Fibroblast of lung (primary cell): ENCODE measurements around the gene BRI3BP. TPM values are rescaled to one million over a fixed set of nuclear protein-coding genes. Genes with fewer than 3 reads are reported as not detected.

Experiments
- DNase-seq, 2 donors: peaks; one replicate each; pipeline versions ENCODE4 v3.0.0 to v3.0.0-alpha.2; 2010; ENCODE audit warnings: low read depth in 2 of 2
- H2AFZ ChIP-seq: 2 replicates; pipeline ENCODE4 v1.5.1; 2012; ENCODE audit warnings: low read length, control low read depth, inconsistent platforms
- H3K27ac ChIP-seq: 2 replicates; pipeline ENCODE4 v1.5.1; 2011; ENCODE audit warnings: low read length, control low read depth; ENCODE audit not compliant: insufficient read depth
- H3K27me3 ChIP-seq: 2 replicates; pipeline ENCODE4 v1.5.1; 2011; ENCODE audit warnings: mild to moderate bottlenecking, low read length; ENCODE audit not compliant: control insufficient read depth, insufficient read depth
- H3K36me3 ChIP-seq: 2 replicates; pipeline ENCODE4 v1.5.1; 2011; ENCODE audit warnings: low read length; ENCODE audit not compliant: control insufficient read depth, insufficient read depth
- H3K4me1 ChIP-seq: 2 replicates; pipeline ENCODE4 v1.5.1; 2011; ENCODE audit warnings: low read length; ENCODE audit not compliant: control insufficient read depth, insufficient read depth; ENCODE audit errors: extremely low read depth
- H3K4me2 ChIP-seq: 2 replicates; pipeline ENCODE4 v1.5.1; 2011; ENCODE audit warnings: low read length, control low read depth; ENCODE audit not compliant: insufficient read depth; ENCODE audit errors: extremely low read depth
- H3K4me3 ChIP-seq, 4 experiments: fragments of 200-600 bp in 1 of 4; sonication (generic) in 1 of 4; replicated peaks in 1 of 4; 2 replicates each; pipeline ENCODE4 v1.5.1; 2011 to 2016; ENCODE audit warnings: low read length in 4 of 4, low read depth in 3 of 4, mild to moderate bottlenecking in 3 of 4, control low read depth in 2 of 4, inconsistent platforms in 1 of 4, mixed read lengths in 1 of 4; ENCODE audit not compliant: insufficient read depth in 1 of 4; ENCODE audit errors: control extremely low read depth in 1 of 4
- H3K79me2 ChIP-seq: 2 replicates; pipeline ENCODE4 v1.5.1; 2012; ENCODE audit warnings: mild to moderate bottlenecking, low read length, inconsistent platforms; ENCODE audit not compliant: control insufficient read depth, insufficient read depth
- H3K9ac ChIP-seq: 2 replicates; pipeline ENCODE4 v1.5.1; 2011; ENCODE audit warnings: mild to moderate bottlenecking, low read length, control low read depth; ENCODE audit not compliant: insufficient read depth
- H3K9me3 ChIP-seq: 2 replicates; pipeline ENCODE4 v1.5.1; 2012; ENCODE audit warnings: low read depth, low read length; ENCODE audit not compliant: control insufficient read depth, insufficient read depth
- H4K20me1 ChIP-seq: 2 replicates; pipeline ENCODE4 v1.5.1; 2011; ENCODE audit warnings: low read length; ENCODE audit not compliant: control insufficient read depth, insufficient read depth; ENCODE audit errors: extremely low read depth
- EZH2 ChIP-seq: IDR thresholded peaks from 2 replicates; pipeline ENCODE4 v1.5.1; 2012; ENCODE audit warnings: low read length, control low read depth, mild to moderate bottlenecking; ENCODE audit errors: missing control alignments
- polyA plus RNA-seq, 2 donors: library from polyadenylated mRNA; depleted of rRNA in 1 of 2; stranded (reverse) in 1 of 2; unstranded in 1 of 2; fragments of >200 nt; gene quantifications; 2 replicates each; pipeline ENCODE4 v1.2.1, GENCODE V29; 2011 to 2012; ENCODE audit warnings: missing spikeins in 1 of 2
- total RNA-seq: library from RNA; depleted of rRNA; stranded (reverse); fragments of >200 nt; gene quantifications from 2 replicates; pipeline ENCODE4 v1.2.1, GENCODE V29; 2014
- TF ChIP-seq, protein P1 (sequence below), 2 donors: IDR thresholded peaks in 1 of 2; conservative IDR thresholded peaks in 1 of 2; 1 replicate in 1 of 2; 2 replicates in 1 of 2; pipeline ENCODE4 v1.5.1; 2011 to 2012; ENCODE audit warnings: low read length in 2 of 2, control low read depth in 1 of 2, inconsistent platforms in 1 of 2, low read depth in 1 of 2, mild to moderate bottlenecking in 1 of 2

The BRI3BP gene
- total and polyA plus RNA-seq, 2 donors (not counting 1 experiment from before 2014, with no cell fraction given), result 2.3 to 2.5 TPM

- H2AFZ ChIP-seq, result no peak overlapping the region
Measured at GRCh38 chr12:125017801-125018200, 24.4 kb downstream of the BRI3BP start.

DNA sequence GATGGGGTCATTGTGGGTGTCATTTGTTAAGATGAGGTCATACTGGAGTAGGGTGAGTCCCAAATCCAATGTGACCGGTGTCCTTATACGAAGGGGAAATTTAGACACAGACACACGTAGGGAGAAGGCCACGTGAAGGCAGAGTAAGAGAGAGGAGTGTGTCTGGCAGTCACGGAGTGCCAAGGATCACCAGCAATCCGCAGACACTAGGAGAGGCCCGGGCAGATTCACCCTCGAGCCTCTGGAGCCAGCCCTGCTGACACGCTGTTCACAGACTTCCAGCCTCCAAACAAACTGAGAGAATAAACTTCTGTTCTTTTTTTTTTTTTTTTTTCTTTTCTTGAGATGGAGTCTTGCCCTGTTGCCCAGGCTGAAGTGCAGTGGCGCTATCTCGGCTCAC is 24.9 kb downstream of the BRI3BP start:
- Histone ChIP-seq H3K79me2 (no peaks in the 10 kb centered on the region), H3K27ac (no peak overlapping the region), H3K4me2 (no peak overlapping the region), H3K4me1 (no peaks in the 10 kb centered on the region), H3K36me3 (no peaks in the 10 kb centered on the region), H4K20me1 (no peaks in the 10 kb centered on the region), H3K27me3 (no peaks in the 10 kb centered on the region), H2AFZ (no peak overlapping the region), H3K9me3 (no peaks in the 10 kb centered on the region), H3K9ac (no peak overlapping the region), H3K4me3 (no peak overlapping the region)
- TF ChIP-seq EZH2, result no peak
- TF ChIP-seq, protein P1, sequence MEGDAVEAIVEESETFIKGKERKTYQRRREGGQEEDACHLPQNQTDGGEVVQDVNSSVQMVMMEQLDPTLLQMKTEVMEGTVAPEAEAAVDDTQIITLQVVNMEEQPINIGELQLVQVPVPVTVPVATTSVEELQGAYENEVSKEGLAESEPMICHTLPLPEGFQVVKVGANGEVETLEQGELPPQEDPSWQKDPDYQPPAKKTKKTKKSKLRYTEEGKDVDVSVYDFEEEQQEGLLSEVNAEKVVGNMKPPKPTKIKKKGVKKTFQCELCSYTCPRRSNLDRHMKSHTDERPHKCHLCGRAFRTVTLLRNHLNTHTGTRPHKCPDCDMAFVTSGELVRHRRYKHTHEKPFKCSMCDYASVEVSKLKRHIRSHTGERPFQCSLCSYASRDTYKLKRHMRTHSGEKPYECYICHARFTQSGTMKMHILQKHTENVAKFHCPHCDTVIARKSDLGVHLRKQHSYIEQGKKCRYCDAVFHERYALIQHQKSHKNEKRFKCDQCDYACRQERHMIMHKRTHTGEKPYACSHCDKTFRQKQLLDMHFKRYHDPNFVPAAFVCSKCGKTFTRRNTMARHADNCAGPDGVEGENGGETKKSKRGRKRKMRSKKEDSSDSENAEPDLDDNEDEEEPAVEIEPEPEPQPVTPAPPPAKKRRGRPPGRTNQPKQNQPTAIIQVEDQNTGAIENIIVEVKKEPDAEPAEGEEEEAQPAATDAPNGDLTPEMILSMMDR (conservative IDR thresholded peaks at IDR 0.05 in 1 of 2, IDR thresholded peaks at IDR 0.05 in 1 of 2; ENCODE audit: low read depth in 1 of 2, low read length in 2 of 2), result no peak
- DNase-seq, result no peak

More at GRCh38 chr12:125017801-125018200, 24.4 kb downstream of the BRI3BP start:
- no peaks in the 10 kb centered on the region for H3K36me3 ChIP-seq
- H3K79me2 ChIP-seq, result no peaks in the 10 kb centered on the region
- H3K4me1 ChIP-seq, result no peaks in the 10 kb centered on the region
- H3K4me2 ChIP-seq, result no peak overlapping the region
- no peaks in the 10 kb centered on the region for H3K9me3 ChIP-seq
- no peak overlapping the region for H3K9ac ChIP-seq
- no peaks in the 10 kb centered on the region for H4K20me1 ChIP-seq
- no peak for DNase-seq
- no peak overlapping the region for H3K27ac ChIP-seq
- no peak overlapping the region for H3K4me3 ChIP-seq
- TF ChIP-seq EZH2, result no peak
- TF ChIP-seq, protein P1 (conservative IDR thresholded peaks at IDR 0.05 in 1 of 2, IDR thresholded peaks at IDR 0.05 in 1 of 2; ENCODE audit: low read depth in 1 of 2, low read length in 2 of 2), result no peak
- H3K27me3 ChIP-seq, result no peaks in the 10 kb centered on the region

DNA sequence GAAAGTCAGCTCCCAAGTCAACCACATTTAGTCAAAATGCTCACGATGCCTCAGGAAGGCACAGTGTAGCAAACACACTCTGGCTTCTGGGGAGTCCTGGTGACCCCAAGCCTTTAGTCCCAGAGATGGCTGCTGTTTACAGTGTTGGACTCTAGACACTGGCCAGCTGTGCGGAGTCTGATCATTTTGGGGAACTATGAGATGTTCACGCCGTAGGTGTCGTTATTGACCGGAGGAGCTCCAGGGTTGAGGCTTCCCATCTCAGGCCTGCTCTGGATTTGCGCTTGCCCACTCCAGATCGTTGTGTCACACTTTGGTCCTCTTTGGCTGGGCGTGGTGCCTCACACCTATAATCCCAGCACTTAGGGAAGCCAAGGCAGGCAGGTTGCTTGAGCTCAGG is 27.7 kb downstream of the BRI3BP start:
- no peaks in the 10 kb centered on the region for H3K27me3 ChIP-seq
- no peaks in the 10 kb centered on the region for H3K79me2 ChIP-seq
- no peaks in the 10 kb centered on the region for H4K20me1 ChIP-seq
- no peak overlapping the region for H2AFZ ChIP-seq
- H3K9me3 ChIP-seq, result no peaks in the 10 kb centered on the region
- TF ChIP-seq EZH2, result no peak
- TF ChIP-seq, protein P1 (conservative IDR thresholded peaks at IDR 0.05 in 1 of 2, IDR thresholded peaks at IDR 0.05 in 1 of 2; ENCODE audit: low read depth in 1 of 2, low read length in 2 of 2), result no peak
- DNase-seq, result no peak
- H3K27ac ChIP-seq, result no peak overlapping the region
- no peak overlapping the region for H3K4me3 ChIP-seq
- H3K36me3 ChIP-seq, result no peaks in the 10 kb centered on the region
- H3K4me2 ChIP-seq, result no peak overlapping the region
- H3K9ac ChIP-seq, result no peak overlapping the region
- no peaks in the 10 kb centered on the region for H3K4me1 ChIP-seq
